HepG2 (cell line): ENCODE data around the gene ZNF394. TPM values are rescaled to one million over a fixed set of nuclear protein-coding genes. Genes with fewer than 3 reads are reported as not detected.

Experiments used
- BHLHE40 ChIP-seq: IDR thresholded peaks from 2 replicates; pipeline ENCODE4 v1.6.1; 2011; ENCODE audit warnings: low read length, improper control_type of control experiment
- CEBPB ChIP-seq: IDR thresholded peaks from 2 replicates; pipeline ENCODE4 v1.6.1; 2011; ENCODE audit warnings: low read depth, low read length, improper control_type of control experiment, borderline replicate concordance
- CREB1 ChIP-seq, 2 experiments: fragments of 450-650 bp in 1 of 2; IDR thresholded peaks; 2 replicates each; pipeline ENCODE4 v1.6.1; 2016 to 2017; ENCODE audit warnings: control low read depth in 1 of 2, mild to moderate bottlenecking in 1 of 2, missing compliant biosample characterization in 1 of 2, missing genetic modification characterization in 1 of 2
- ELF4 ChIP-seq: sonication (generic); formaldehyde crosslinking; IDR thresholded peaks from 2 replicates; pipeline ENCODE4 v1.5.0; 2020; ENCODE audit warnings: missing genetic modification reagents, mild to moderate bottlenecking, moderate library complexity, borderline replicate concordance
- HOMEZ ChIP-seq: IDR thresholded peaks from 2 replicates; pipeline ENCODE4 v1.6.1; 2016; ENCODE audit warnings: low read depth
- HOXA9 ChIP-seq: sonication (generic); formaldehyde crosslinking; IDR thresholded peaks from 2 replicates; pipeline ENCODE4 v1.8.1; 2022; ENCODE audit warnings: missing genetic modification reagents, mild to moderate bottlenecking, moderate library complexity, borderline replicate concordance
- MIXL1 ChIP-seq: IDR thresholded peaks from 2 replicates; pipeline ENCODE4 v1.6.1; 2016
- NCOA5 ChIP-seq: sonication (generic); formaldehyde crosslinking; IDR thresholded peaks from 2 replicates; pipeline ENCODE4 v1.4.0; 2020; ENCODE audit warnings: missing genetic modification reagents
- NFE2 ChIP-seq: sonication (generic); formaldehyde crosslinking; IDR thresholded peaks from 2 replicates; pipeline ENCODE4 v1.4.0; 2020; ENCODE audit warnings: missing genetic modification reagents
- NFE2L2 ChIP-seq: fragments of 150-350 bp; IDR thresholded peaks from 2 replicates; pipeline ENCODE4 v1.6.1; 2014; ENCODE audit warnings: low read length
- NFYC ChIP-seq: IDR thresholded peaks from 2 replicates; pipeline ENCODE4 v1.6.1; 2016; ENCODE audit warnings: missing genetic modification reagents, missing compliant biosample characterization
- PRDM4 ChIP-seq: sonication (generic); formaldehyde crosslinking; IDR thresholded peaks from 2 replicates; pipeline ENCODE4 v1.9.0; 2021; ENCODE audit warnings: missing genetic modification reagents, borderline replicate concordance
- SIN3B ChIP-seq: fragments of 150-350 bp; IDR thresholded peaks from 2 replicates; pipeline ENCODE4 v1.6.1; 2014; ENCODE audit warnings: low read length
- SMAD3 ChIP-seq: sonication (generic); formaldehyde crosslinking; IDR thresholded peaks from 2 replicates; pipeline ENCODE4 v1.4.0; 2020; ENCODE audit warnings: missing genetic modification reagents
- SMARCC2 ChIP-seq: fragments of 450-650 bp; IDR thresholded peaks from 2 replicates; pipeline ENCODE4 v1.6.1; 2017; ENCODE audit warnings: antibody characterized with exemption, mild to moderate bottlenecking
- ZBTB38 ChIP-seq: sonication (generic); formaldehyde crosslinking; IDR thresholded peaks from 2 replicates; pipeline ENCODE4 v1.5.1; 2020; ENCODE audit warnings: mild to moderate bottlenecking, missing genetic modification reagents
- ZNF282 ChIP-seq: fragments of 450-650 bp; IDR thresholded peaks from 2 replicates; pipeline ENCODE4 v1.6.1; 2018; ENCODE audit not compliant: partially characterized antibody
- ZNF317 ChIP-seq: sonication (generic); formaldehyde crosslinking; IDR thresholded peaks from 2 replicates; pipeline ENCODE4 v1.5.0; 2020; ENCODE audit warnings: mild to moderate bottlenecking, missing genetic modification reagents
- ZNF484 ChIP-seq: sonication (generic); formaldehyde crosslinking; IDR thresholded peaks from 2 replicates; pipeline ENCODE4 v1.5.1; 2020; ENCODE audit warnings: mild to moderate bottlenecking, low read depth, missing genetic modification reagents, borderline replicate concordance
- ZNF547 ChIP-seq: sonication (generic); formaldehyde crosslinking; IDR thresholded peaks from 2 replicates; pipeline ENCODE4 v1.5.1; 2020; ENCODE audit warnings: mild to moderate bottlenecking, missing genetic modification reagents
- polyA plus RNA-seq, 8 experiments: library from polyadenylated mRNA; depleted of rRNA in 3 of 8; stranded (reverse) in 7 of 8; unstranded in 1 of 8; fragments of >200 nt; fragmentation: Illumina TruSeq in 4 of 8; extraction: Trizol in 4 of 8; gene quantifications; 2 replicates each; pipeline versions ENCODE4 v1.2.1 to v1.2.3, GENCODE V29; 2011 to 2016; ENCODE audit warnings: low read depth in 4 of 8, missing spikeins in 1 of 8, mixed read lengths in 1 of 8; ENCODE audit not compliant: insufficient read depth in 1 of 8
- total RNA-seq, 5 experiments: library from RNA; depleted of rRNA; stranded (reverse); fragments of >200 nt; fragmentation: Illumina TruSeq; extraction: Trizol; gene quantifications; 2 replicates each; pipeline ENCODE4 v1.2.3, GENCODE V29; 2016; ENCODE audit warnings: low read depth in 1 of 5
- TF ChIP-seq, protein P1 (sequence below): sonication (generic); formaldehyde crosslinking; IDR thresholded peaks from 2 replicates; pipeline ENCODE4 v1.8.1; 2022; ENCODE audit warnings: low read depth, mild to moderate bottlenecking, missing genetic modification reagents
- TF ChIP-seq, protein P2 (sequence below): sonication (generic); formaldehyde crosslinking; IDR thresholded peaks from 2 replicates; pipeline ENCODE4 v1.5.0; 2020; ENCODE audit warnings: missing genetic modification reagents
- TF ChIP-seq, protein P3 (sequence below): sonication (generic); formaldehyde crosslinking; IDR thresholded peaks from 2 replicates; pipeline ENCODE4 v1.4.0; 2020; ENCODE audit warnings: mild to moderate bottlenecking, missing genetic modification reagents

ZNF394 gene
- total and polyA plus RNA-seq, 2 of the 13 experiments (the other 11 are each of a cell fraction or from before 2014, with no cell fraction given): 7.8 to 19.6 TPM

DNA sequence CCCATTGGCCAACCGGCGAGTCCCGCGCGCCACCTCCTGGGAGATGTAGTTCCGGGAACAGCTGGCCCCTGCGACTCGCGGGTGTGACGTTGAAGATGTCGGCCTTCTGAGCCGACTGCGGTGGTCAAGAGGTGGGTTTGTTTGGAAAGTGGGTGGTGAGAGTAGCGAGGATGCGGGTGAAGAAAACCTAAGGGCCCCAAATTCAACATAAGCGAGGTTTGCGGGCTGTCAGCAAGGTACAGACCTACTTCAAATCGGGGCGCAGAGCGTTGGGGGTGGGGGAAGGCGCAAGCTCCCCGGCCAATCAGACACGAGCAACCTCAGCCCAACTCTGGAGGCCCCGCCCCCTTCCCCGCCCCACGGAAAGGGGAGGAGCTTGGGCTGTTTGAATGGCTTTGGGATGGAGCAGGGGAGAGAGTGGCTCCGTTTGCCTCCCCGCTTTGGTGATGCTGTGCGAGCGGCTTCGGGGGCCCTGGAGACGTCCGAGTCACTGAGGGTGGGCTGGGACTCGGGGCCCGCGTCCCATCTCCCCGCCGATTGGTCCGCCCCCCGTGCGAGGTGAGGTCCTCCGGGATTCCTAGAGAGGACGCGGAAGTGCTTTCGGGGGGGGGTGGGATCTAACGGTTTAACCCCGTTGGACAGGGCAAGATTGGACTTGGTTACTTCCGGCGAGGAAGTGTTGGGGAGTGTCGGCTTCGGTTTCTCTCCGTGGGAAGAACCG lies 4.7 kb upstream of the ZNF394 start, which contains the start of gene ZKSCAN5 (continued):
- TF ChIP-seq ZNF317 (CRISPR knock-in tag) (0 out of 2 replicates have a peak, but pooled peaks have one; percentile 20), CREB1 (IDR thresholded peaks at IDR 0.05) (peak; percentile 85), CREB1 (CRISPR knock-in tag; IDR thresholded peaks at IDR 0.05) (peak; percentile 91), ZNF547 (CRISPR knock-in tag) (no peak), NFYC (CRISPR knock-in tag) (peak; percentile 94), CEBPB (0 out of 2 replicates have a peak, but pooled peaks have one; percentile 36), SMAD3 (CRISPR knock-in tag) (no peak), NFE2 (CRISPR knock-in tag) (no peak), ZNF484 (CRISPR knock-in tag) (no peak), NCOA5 (no peak), MIXL1 (no peak), ZNF282 (no peak), HOXA9 (CRISPR knock-in tag) (no peak), SIN3B (peak; percentile 33), NFE2L2 (no peak), SMARCC2 (no peak), HOMEZ (CRISPR knock-in tag) (no peak), ELF4 (CRISPR knock-in tag) (peak; percentile 60; the same call in 1 of the 2 replicates), PRDM4 (no peak), ZBTB38 (CRISPR knock-in tag) (no peak; the same call in none of the 2 replicates), BHLHE40 (peak; percentile 22; the same call in 1 of the 2 replicates)
- TF ChIP-seq, protein P1, sequence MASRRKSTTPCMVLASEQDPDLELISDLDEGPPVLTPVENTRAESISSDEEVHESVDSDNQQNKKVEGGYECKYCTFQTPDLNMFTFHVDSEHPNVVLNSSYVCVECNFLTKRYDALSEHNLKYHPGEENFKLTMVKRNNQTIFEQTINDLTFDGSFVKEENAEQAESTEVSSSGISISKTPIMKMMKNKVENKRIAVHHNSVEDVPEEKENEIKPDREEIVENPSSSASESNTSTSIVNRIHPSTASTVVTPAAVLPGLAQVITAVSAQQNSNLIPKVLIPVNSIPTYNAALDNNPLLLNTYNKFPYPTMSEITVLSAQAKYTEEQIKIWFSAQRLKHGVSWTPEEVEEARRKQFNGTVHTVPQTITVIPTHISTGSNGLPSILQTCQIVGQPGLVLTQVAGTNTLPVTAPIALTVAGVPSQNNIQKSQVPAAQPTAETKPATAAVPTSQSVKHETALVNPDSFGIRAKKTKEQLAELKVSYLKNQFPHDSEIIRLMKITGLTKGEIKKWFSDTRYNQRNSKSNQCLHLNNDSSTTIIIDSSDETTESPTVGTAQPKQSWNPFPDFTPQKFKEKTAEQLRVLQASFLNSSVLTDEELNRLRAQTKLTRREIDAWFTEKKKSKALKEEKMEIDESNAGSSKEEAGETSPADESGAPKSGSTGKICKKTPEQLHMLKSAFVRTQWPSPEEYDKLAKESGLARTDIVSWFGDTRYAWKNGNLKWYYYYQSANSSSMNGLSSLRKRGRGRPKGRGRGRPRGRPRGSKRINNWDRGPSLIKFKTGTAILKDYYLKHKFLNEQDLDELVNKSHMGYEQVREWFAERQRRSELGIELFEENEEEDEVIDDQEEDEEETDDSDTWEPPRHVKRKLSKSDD (CRISPR knock-in tag): peak; percentile 60
- TF ChIP-seq, protein P2, sequence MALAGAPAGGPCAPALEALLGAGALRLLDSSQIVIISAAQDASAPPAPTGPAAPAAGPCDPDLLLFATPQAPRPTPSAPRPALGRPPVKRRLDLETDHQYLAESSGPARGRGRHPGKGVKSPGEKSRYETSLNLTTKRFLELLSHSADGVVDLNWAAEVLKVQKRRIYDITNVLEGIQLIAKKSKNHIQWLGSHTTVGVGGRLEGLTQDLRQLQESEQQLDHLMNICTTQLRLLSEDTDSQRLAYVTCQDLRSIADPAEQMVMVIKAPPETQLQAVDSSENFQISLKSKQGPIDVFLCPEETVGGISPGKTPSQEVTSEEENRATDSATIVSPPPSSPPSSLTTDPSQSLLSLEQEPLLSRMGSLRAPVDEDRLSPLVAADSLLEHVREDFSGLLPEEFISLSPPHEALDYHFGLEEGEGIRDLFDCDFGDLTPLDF (CRISPR knock-in tag): no peak
- TF ChIP-seq, protein P3, sequence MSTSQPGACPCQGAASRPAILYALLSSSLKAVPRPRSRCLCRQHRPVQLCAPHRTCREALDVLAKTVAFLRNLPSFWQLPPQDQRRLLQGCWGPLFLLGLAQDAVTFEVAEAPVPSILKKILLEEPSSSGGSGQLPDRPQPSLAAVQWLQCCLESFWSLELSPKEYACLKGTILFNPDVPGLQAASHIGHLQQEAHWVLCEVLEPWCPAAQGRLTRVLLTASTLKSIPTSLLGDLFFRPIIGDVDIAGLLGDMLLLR: no peak
